ENCODE data around the gene MUC12.

The MUC12 gene

DNA sequence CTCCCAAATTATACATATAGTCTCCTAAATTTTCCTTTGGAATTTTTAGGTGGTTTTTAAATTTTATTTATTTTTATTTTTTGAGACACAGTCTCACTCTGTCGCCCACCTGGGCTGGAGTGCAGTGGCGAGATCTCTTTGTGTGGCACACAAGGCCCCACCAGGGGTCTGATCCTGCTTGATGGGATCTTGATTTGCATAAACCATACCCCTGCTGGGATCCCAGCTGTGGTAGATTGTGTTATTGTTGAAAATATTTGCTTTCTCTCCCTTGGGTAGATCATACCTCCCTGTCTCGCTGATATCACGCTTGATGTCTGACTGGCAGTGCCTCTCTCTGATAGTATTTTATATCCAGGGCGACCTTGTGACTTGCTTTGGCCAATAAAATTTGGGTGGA is 25.7 kb upstream of the MUC12 start:
- Histone ChIP-seq H3K9ac (no peak overlapping the region), H3K27me3 (ENCODE audit: insufficient read depth, low read depth) (peaks cover 14% of the 10 kb centered on the region; the same call in 1 of the 2 replicates), H3K27ac (no peak overlapping the region), H3K36me3 (ENCODE audit: insufficient read depth) (no peaks in the 10 kb centered on the region), H3K79me2 (ENCODE audit: insufficient read depth, low read depth) (no peaks in the 10 kb centered on the region), H3K4me1 (ENCODE audit: low read depth, poor library complexity, severe bottlenecking) (no peaks in the 10 kb centered on the region), H3K4me3 (IDR thresholded peaks at IDR 0.05; ENCODE audit: insufficient read depth, low read depth, low read length) (no peak overlapping the region), H4K20me1 (ENCODE audit: insufficient read depth) (no peaks in the 10 kb centered on the region), H2AFZ (ENCODE audit: low read depth) (no peak overlapping the region), H3K4me2 (no peak overlapping the region)
- TF ChIP-seq CTCF (conservative IDR thresholded peaks at IDR 0.05; ENCODE audit: low read depth, low read length) = no peak

GRCh38 chr7:100944138-100944537 is 25.2 kb upstream of the MUC12 start:
- peaks cover 18% of the 10 kb centered on the region; the same call in 1 of the 2 replicates for H3K27me3 ChIP-seq (ENCODE audit: insufficient read depth, low read depth)
- no peaks in the 10 kb centered on the region for H3K4me1 ChIP-seq (ENCODE audit: low read depth, poor library complexity, severe bottlenecking)
- no peak overlapping the region for H2AFZ ChIP-seq (ENCODE audit: low read depth)
- no peak overlapping the region for H3K4me3 ChIP-seq (IDR thresholded peaks at IDR 0.05; ENCODE audit: insufficient read depth, low read depth, low read length)
- no peak overlapping the region for H3K4me2 ChIP-seq
- no peak overlapping the region for H3K27ac ChIP-seq
- TF ChIP-seq CTCF (conservative IDR thresholded peaks at IDR 0.05; ENCODE audit: low read depth, low read length) = no peak
- no peaks in the 10 kb centered on the region for H4K20me1 ChIP-seq (ENCODE audit: insufficient read depth)
- no peak overlapping the region for H3K9ac ChIP-seq
- no peaks in the 10 kb centered on the region for H3K79me2 ChIP-seq (ENCODE audit: insufficient read depth, low read depth)
- H3K36me3 ChIP-seq (ENCODE audit: insufficient read depth) = no peaks in the 10 kb centered on the region

- H3K27me3 ChIP-seq (ENCODE audit: insufficient read depth, low read depth) = peaks cover 30% of the 10 kb centered on the region; the same call in 1 of the 2 replicates
- H3K9ac ChIP-seq = no peak overlapping the region
- H3K27ac ChIP-seq = no peak overlapping the region
- H4K20me1 ChIP-seq (ENCODE audit: insufficient read depth) = no peaks in the 10 kb centered on the region
- TF ChIP-seq CTCF (conservative IDR thresholded peaks at IDR 0.05; ENCODE audit: low read depth, low read length) = no peak
- no peaks in the 10 kb centered on the region for H3K79me2 ChIP-seq (ENCODE audit: insufficient read depth, low read depth)
- no peaks in the 10 kb centered on the region for H3K36me3 ChIP-seq (ENCODE audit: insufficient read depth)
- no peak overlapping the region for H3K4me3 ChIP-seq (IDR thresholded peaks at IDR 0.05; ENCODE audit: insufficient read depth, low read depth, low read length)
- no peaks in the 10 kb centered on the region for H3K4me1 ChIP-seq (ENCODE audit: low read depth, poor library complexity, severe bottlenecking)
- H2AFZ ChIP-seq (ENCODE audit: low read depth) = no peak overlapping the region
- no peak overlapping the region for H3K4me2 ChIP-seq
Measured at GRCh38 chr7:100946111-100946510, 23.3 kb upstream of the MUC12 start.

DNA sequence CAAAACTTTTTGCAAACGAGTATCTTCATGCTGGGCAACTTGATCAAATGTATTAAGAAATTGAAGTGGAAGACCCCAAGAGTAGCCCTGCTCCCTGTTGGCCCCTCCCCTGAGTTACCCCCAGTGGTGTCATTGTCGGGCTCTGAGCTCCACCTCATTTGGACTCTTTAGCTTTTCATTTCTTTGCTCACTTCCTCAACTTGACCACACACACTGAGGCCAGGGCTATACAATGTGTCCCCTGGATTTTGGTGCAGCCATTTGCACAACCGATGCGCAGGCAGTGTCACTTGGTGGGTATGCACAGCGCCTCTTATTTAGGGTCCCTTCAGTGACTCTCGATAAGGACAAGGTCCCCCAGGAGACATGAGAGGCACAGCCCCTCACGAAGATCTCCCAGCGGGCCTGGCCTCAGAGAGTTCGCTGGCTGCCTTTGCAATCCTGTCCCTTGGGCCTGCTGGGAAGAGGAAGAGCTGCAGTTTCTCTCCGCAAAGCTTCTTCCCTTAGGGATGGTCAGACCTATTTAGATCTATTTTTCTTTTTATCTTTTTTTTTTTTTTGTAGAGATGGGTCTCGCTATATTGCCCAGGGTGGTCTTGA is 22.5 kb upstream of the MUC12 start:
- Histone ChIP-seq H3K4me1 (ENCODE audit: low read depth, poor library complexity, severe bottlenecking) (no peaks in the 10 kb centered on the region), H3K9ac (no peak overlapping the region), H3K79me2 (ENCODE audit: insufficient read depth, low read depth) (no peaks in the 10 kb centered on the region), H3K27me3 (ENCODE audit: insufficient read depth, low read depth) (peaks cover 36% of the 10 kb centered on the region; the same call in 1 of the 2 replicates), H3K27ac (no peak overlapping the region), H4K20me1 (ENCODE audit: insufficient read depth) (no peaks in the 10 kb centered on the region), H2AFZ (ENCODE audit: low read depth) (no peak overlapping the region), H3K36me3 (ENCODE audit: insufficient read depth) (no peaks in the 10 kb centered on the region), H3K4me3 (IDR thresholded peaks at IDR 0.05; ENCODE audit: insufficient read depth, low read depth, low read length) (no peak overlapping the region), H3K4me2 (no peak overlapping the region)
- no peak for TF ChIP-seq CTCF (conservative IDR thresholded peaks at IDR 0.05; ENCODE audit: low read depth, low read length)
